Activated CD4-positive, alpha-beta T cell treated with anti-CD3 and anti-CD28 coated beads, Interleukin-2, Interleukin-6, amounts not matched to agents 100 ng/mL and 50 ng/mL, durations not matched to agents 16 hours and 8 hours (primary cell): Measurements from ENCODE around the gene GPR150.
A peak's percentile ranks its signal among the peaks of the same experiment; 100 is the strongest.
"Not testable (repeated sequence)": the region's sequence is repeated elsewhere in the genome, so short reads cannot be mapped to it uniquely, and the experiment has no call there.

Source experiments
- DNase-seq: peaks from one replicate; pipeline ENCODE4 v3.0.0-alpha.2; 2020

The GPR150 gene

GRCh38 chr5:95624368-95624767 lies 4.5 kb downstream of the GPR150 start:
- DNase-seq, result no peak

GRCh38 chr5:95626701-95627100 lies 6.8 kb downstream of the GPR150 start:
- DNase-seq, result no peak

GRCh38 chr5:95627971-95628810 lies 8.3 kb downstream of the GPR150 start:
- no peak for DNase-seq

- no peak for DNase-seq
Measured at GRCh38 chr5:95628933-95629332, 9.0 kb downstream of the GPR150 start.

- DNase-seq, result no peak
Measured at GRCh38 chr5:95630394-95630917, 10.6 kb downstream of the GPR150 start.

GRCh38 chr5:95631255-95631958 lies 11.5 kb downstream of the GPR150 start:
- no peak for DNase-seq

- DNase-seq, result peak; percentile 83
Measured at GRCh38 chr5:95631991-95632675, 12.2 kb downstream of the GPR150 start.

GRCh38 chr5:95632942-95633341 lies 13.1 kb downstream of the GPR150 start:
- DNase-seq, result not testable (repeated sequence)

- DNase-seq, result no peak
Measured at GRCh38 chr5:95633671-95634070, 13.8 kb downstream of the GPR150 start.

- DNase-seq, result no peak
Measured at GRCh38 chr5:95634081-95634480, 14.2 kb downstream of the GPR150 start.

GRCh38 chr5:95638632-95639031 lies 18.7 kb downstream of the GPR150 start:
- DNase-seq, result no peak

GRCh38 chr5:95641741-95642220 lies 21.9 kb downstream of the GPR150 start:
- DNase-seq, result no peak

- no peak for DNase-seq
Measured at GRCh38 chr5:95643152-95643551, 23.3 kb downstream of the GPR150 start.

- DNase-seq, result peak; percentile 77
Measured at GRCh38 chr5:95644351-95645042, 24.6 kb downstream of the GPR150 start.

- DNase-seq, result not testable (repeated sequence)
Measured at GRCh38 chr5:95646226-95646568, 26.3 kb downstream of the GPR150 start.

- DNase-seq, result peak; percentile 98
Measured at GRCh38 chr5:95646569-95647431, 26.9 kb downstream of the GPR150 start, which contains the start of gene RFESD. TSS of gene RFESD (plus strand) at chr5:95646777. CDS start at chr5:95652272, 5,495 bp downstream.

GRCh38 chr5:95647886-95648860 lies 28.3 kb downstream of the GPR150 start:
- peak; percentile 56 for DNase-seq

- DNase-seq, result no peak
Measured at GRCh38 chr5:95649274-95649673, 29.4 kb downstream of the GPR150 start.

GRCh38 chr5:95649842-95650620 lies 30.1 kb downstream of the GPR150 start:
- no peak for DNase-seq
